PFSK-1 (cell line): ENCODE results near the gene CD1C. TPM values are rescaled to one million over a fixed set of nuclear protein-coding genes. Genes with fewer than 3 reads are reported as not detected.

Experiments
- FOXP2 ChIP-seq: optimal IDR thresholded peaks from 2 replicates; pipeline ENCODE3; 2011; ENCODE audit warnings: borderline replicate concordance, control low read depth, inconsistent platforms; ENCODE audit not compliant: insufficient read depth; ENCODE audit errors: extremely low read length, extremely low read depth
- POLR2AphosphoS5 ChIP-seq: IDR thresholded peaks from 2 replicates; pipeline ENCODE4 v1.6.1; 2012; ENCODE audit warnings: low read depth, mild to moderate bottlenecking, control low read depth, low read length, moderate library complexity
- REST ChIP-seq, 2 experiments: IDR thresholded peaks; 2 replicates each; pipeline versions ENCODE4 v1.6.1 to v1.8.0; 2011 to 2012; ENCODE audit warnings: low read depth in 2 of 2, low read length in 2 of 2, control low read depth in 1 of 2, inconsistent platforms in 1 of 2, mild to moderate bottlenecking in 1 of 2, moderate library complexity in 1 of 2; ENCODE audit not compliant: insufficient read depth in 1 of 2
- SIN3A ChIP-seq: IDR thresholded peaks from 2 replicates; pipeline ENCODE4 v1.6.1; 2012; ENCODE audit warnings: mild to moderate bottlenecking, low read length, moderate library complexity, borderline replicate concordance; ENCODE audit not compliant: insufficient read depth
- TAF1 ChIP-seq: IDR thresholded peaks from 2 replicates; pipeline ENCODE4 v1.6.1; 2012; ENCODE audit warnings: low read length, control low read depth, borderline replicate concordance; ENCODE audit not compliant: insufficient read depth
- polyA plus RNA-seq: library from polyadenylated mRNA; unstranded; fragments of >200 nt; gene quantifications from one replicate; pipeline ENCODE4 v1.2.1, GENCODE V29; 2012; ENCODE audit warnings: low read depth, missing spikeins; ENCODE audit not compliant: insufficient read length

CD1C gene
- not detected for polyA plus RNA-seq

GRCh38 chr1:158289811-158290210 lies at the start of gene CD1C:
CD1C (plus strand) TSS chr1:158289923; CDS start chr1:158290065, 142 bp downstream.
- TF ChIP-seq POLR2AphosphoS5, result no peak
- no peak for TF ChIP-seq REST (IDR thresholded peaks at IDR 0.05; ENCODE audit: insufficient read depth in 1 of 2, low read depth in 2 of 2, low read length in 2 of 2)
- no peak for TF ChIP-seq SIN3A
- no peak for TF ChIP-seq FOXP2
- TF ChIP-seq TAF1, result no peak

- TF ChIP-seq TAF1 (no peak), SIN3A (no peak), FOXP2 (no peak), REST (IDR thresholded peaks at IDR 0.05; ENCODE audit: insufficient read depth in 1 of 2, low read depth in 2 of 2, low read length in 2 of 2) (no peak), POLR2AphosphoS5 (no peak)
These were observed 43.1 kb upstream of the CD1C start for GRCh38 chr1:158246650-158247049.

- no peak for TF ChIP-seq TAF1
These were observed 41.6 kb upstream of the CD1C start for GRCh38 chr1:158248118-158248517.

GRCh38 chr1:158248771-158249170 lies 41.0 kb upstream of the CD1C start:
- no peak for TF ChIP-seq POLR2AphosphoS5
- TF ChIP-seq FOXP2, result no peak
- no peak for TF ChIP-seq TAF1
- no peak for TF ChIP-seq REST (IDR thresholded peaks at IDR 0.05; ENCODE audit: insufficient read depth in 1 of 2, low read depth in 2 of 2, low read length in 2 of 2)
- TF ChIP-seq SIN3A, result no peak

GRCh38 chr1:158249646-158250045 lies 40.1 kb upstream of the CD1C start:
- TF ChIP-seq POLR2AphosphoS5, result no peak
- no peak for TF ChIP-seq SIN3A
- no peak for TF ChIP-seq TAF1
- TF ChIP-seq REST (IDR thresholded peaks at IDR 0.05; ENCODE audit: insufficient read depth in 1 of 2, low read depth in 2 of 2, low read length in 2 of 2), result no peak
- TF ChIP-seq FOXP2, result no peak
